HG02571 (cell line): ENCODE results near the gene NFIX.

Experiments
- ATAC-seq: cut with Tn5 transposase; IDR thresholded peaks from one replicate; pipeline ENCODE4 v1.9.1; 2021; ENCODE audit warnings: mild to moderate bottlenecking, moderate library complexity; ENCODE audit not compliant: unreplicated experiment

NFIX gene

DNA sequence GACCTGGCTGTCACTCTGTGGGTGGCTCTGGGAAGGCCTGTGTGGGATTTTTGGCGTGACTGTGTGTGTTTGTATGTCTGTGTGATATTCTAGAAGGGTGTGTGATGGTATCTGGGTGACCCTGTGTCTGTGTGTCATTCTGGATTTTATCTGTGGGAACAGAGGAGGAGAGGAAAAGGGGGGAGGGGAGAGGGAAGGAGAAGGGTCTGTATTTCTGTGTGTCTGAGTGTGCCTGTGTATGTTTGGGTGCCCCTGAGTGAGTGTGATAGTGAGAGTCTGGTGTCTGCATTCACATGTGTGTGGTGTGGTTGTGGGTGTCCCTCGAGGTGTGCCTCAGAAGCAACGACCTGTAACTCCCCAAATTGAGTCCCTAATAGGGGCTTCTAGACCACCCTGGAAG lies 8.1 kb upstream of the NFIX start:
- ATAC-seq: no peak

DNA sequence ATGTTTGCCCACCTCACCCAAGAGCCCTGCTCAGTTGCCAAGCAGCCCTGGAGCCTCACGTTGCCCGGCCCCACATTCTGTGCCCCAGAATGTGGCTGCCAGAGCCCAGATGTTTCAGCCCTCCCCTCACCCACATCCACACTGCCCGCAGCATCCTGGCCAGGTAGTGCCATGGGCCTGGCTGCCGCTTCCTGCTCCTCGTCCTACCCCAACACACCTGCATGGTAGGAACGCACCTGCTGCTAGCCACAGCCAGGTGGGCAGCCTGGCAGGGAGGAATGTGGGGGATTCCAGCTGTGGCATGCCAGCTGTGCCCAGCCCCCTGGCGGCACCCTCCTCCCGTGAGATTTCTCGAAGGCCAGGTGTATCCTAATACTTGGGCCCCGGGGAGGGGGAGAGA lies 7.5 kb upstream of the NFIX start:
- ATAC-seq: no peak

DNA sequence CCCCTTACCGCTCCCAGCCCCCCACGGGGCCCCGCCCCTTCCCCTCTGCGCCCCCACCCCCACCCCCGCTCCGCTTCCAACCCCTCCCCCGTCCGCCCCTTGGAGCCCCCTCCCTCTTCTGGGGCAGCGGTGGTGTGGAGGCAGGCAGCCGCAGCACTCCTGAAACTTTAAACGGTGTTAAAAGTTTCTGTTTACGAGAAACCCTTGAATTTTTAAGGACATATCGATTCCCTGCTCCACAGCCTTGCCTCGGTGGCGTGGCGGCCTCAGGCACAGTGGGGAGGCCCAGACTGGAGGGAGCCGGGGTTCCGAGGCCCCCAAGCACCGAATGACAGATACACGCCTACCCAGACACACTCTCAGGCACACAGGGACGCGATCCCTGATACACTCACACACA lies 4.8 kb upstream of the NFIX start:
- no peak for ATAC-seq

DNA sequence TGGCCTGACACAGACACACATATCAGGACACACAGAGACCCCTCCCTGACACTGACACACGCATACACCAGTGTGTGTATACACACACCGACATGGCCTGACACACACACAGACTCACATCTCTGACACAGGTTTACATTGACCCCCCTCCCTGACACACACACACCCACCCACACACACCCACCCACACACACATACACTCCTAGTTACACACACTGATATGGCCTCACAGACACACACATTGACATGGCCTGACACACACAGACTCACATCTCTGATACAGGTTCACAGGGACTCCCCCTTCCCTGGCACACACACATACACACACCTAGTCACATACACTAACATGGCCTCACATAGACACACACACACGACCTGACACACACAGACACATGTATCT lies 4.4 kb upstream of the NFIX start:
- no peak for ATAC-seq

DNA sequence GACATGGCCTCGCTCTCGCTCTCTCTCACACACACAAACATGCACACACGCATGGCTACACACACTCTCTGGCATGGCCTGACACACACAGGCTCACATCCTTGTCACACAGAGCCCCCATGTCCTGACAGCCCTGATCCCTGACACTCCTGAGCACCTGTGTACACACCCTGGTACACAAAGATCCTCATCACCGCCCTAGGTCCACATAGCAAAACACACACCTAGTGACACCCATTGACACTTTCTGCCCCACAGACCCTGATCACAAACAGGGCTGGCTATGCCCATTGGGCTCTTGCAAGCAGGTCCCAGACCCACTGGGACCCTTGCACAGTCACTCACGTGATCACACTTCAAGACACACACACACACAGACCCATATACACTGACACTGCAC lies 4.0 kb upstream of the NFIX start:
- ATAC-seq: no peak

DNA sequence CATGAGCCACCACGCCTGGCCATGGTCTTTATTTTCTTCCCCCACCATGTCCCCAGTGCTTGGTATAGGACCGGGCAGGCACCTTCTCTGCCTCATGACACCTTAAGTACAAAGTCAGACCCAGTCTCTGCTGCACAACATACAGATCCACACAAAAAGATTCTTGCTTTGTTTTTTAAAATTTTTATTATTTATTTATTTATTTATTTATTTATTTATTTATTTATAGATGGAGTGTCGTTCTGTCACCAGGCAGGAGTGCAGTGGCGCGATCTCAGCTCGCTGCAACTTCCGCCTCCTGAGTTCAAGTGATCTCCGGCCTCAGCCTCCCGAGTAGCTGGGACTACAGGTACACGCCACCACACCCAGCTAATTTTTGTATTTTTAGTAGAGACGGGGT lies 2.5 kb upstream of the NFIX start:
- no peak for ATAC-seq

DNA sequence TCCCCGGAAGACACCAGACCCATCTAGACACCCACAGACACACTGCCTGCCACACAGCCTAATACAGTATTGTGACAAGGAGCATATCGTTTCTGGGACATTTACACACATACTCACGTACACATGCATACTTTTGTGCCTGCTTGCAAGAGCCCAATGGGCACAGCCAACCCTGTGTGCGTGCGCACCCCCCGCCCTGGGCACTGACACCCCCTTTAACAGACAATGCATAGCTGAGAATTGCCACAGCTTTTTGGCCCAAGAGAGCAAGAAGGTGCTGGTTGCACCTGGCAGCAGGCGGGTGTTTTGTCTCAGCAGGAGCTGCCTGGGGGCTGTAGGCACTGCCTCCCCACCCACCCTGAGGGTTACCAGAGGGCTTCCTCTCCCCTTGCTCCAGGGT lies 1.7 kb upstream of the NFIX start:
- no peak for ATAC-seq

DNA sequence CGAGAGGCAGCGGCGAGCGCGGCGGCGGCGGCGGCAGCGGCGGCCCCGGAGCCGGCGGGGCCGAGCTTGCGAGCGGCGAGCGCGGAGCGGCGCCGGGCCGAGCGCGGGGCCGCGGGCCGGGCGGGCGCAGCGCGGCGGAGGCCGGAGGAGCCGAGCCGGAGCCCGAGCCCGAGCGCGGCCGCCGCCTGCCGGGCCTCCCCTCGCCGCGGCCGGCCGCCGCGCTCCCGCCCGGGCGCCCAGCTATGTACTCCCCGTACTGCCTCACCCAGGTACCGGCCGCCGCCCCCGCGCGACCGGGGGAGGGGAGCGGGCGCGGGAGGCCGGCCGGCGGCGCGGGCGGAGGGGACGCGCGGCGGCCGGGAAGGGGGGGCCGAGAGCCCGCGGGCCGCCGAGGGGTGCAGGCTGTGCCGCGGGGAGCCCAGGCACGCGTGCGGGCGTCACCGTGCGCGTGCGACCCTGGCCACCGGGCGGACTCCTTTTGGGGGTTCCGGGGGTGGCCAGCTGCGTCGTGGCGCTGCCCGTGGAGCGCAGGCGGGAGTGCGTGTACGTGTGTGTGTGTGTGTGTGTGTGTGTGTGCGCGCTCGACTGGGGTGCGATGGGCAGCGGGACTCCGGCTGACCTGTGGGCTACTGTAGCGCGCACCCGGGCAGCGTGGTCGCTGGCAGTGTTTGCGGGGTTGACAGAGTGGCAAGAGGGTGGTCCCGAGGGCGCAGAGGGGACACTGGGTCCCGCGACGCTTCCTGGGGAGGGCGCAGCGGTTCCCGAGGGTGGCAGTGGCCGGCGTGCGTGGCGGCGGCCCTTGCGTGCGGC lies 526 bp downstream of the NFIX start:
- no peak for ATAC-seq

DNA sequence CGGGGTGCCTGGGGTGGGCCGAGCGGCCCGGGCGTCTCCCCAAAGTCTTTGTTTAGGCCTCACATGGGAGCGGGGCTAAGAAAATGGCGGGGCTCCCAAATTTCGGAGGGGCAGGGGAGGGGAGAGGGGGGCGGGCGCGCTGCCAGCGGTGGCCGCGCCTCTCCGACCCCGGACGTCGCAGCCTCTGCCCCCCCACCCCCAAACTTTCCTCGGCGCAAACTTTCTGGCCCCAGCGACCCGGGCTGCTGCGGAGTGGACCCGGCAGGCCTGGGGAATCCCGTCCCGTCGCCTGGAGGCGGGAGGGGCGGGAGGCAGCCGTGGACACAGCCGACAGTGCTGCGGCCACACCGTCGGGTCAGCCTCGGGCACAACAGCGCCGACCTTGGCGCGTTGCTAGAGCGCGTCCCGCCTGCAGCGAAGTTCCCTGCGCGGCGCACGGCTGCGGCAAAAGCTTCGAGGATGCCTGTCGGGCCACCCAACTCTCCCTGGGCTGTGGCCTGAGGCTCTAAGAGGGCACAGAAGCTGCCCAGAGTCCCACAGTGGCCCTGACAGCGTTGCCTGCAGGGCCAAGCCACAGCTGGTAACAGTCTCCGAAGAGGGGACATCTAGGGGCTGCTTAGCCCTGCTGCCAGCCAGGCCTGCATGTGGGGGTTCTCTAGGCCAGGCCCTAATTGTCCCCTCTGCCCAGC lies 1.3 kb downstream of the NFIX start:
- no peak for ATAC-seq

DNA sequence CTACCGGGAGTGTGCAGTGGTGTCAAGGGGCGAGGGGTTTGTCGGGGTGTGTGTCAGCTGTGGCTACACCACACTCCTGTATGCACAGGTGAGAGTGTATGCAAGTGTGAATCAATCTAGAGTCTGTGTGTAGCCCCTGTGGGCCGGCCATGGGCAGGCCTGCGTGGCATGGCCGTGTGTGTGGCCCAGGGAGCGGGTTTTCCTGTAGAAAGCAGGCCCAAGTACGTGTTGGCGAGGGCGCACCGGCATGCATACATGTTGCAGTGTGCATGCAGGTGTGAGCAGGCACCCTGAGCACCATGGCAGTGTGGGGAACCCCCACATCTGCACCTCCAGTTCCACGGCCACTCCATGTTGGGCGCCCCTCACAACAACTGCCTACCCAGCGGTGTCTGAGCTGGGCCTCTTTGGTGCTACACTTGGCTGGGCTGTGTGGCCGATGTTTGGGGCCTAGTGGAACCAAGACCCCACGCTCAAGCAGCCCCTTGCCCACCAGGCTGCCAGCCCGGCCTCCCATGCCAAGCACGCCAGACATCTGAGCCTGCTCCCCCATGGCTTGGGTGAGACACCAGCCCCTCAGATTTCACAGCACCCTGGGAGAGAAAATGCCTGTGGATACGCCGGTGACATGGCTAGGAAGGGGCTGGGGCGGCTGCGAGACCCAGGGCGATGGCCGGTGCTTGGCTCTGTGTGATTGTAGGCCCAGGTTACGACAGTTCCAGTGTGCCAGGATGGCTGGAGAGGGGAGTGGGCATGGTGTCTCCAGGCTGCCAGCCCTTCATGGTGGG lies 2.1 kb downstream of the NFIX start:
- no peak for ATAC-seq

DNA sequence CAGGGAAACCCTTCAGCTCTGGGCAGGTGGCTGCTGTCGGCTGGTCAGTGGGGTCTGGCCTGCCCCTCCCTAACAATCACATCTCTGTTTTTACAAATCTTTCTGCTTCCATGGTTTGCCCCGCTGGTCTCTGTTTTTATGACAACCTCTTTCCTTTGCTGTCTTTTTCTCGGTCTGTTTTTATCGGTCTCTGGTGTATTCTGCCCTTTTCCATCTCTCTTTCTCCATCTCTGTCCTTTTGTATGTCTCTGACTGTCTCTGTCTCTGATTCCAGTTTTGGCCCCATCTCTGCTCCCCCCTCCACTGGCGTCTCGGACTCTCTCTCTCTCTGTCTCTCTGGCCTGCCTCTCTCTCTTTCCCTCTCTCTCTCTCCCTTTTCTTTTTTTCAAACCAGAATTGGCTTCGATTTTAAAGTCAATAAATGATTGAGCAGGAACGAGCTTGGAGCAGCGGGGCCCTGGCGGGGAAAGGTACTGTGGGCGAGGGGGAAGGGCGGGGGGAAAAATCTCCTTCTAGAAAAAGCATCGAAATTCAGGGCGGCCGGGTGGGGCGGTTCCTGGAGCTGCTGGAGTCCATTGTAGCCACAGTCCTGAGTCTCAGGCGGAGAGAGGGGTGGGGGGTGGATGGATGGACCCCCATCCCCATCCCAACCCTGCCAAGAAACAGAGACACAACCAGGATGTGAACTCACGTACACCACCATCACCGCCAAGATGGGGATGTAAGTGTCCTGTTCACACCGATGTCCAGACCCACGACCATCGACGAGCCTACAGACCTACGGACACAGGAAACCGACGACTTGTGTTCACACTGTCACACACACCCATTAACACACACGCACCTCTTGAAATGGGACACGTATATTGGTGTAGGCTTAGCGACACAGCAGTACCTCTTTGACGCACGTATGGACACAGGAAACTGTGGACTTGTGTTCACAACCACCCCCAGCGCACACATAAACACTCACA lies 3.0 kb downstream of the NFIX start:
- ATAC-seq: no peak

DNA sequence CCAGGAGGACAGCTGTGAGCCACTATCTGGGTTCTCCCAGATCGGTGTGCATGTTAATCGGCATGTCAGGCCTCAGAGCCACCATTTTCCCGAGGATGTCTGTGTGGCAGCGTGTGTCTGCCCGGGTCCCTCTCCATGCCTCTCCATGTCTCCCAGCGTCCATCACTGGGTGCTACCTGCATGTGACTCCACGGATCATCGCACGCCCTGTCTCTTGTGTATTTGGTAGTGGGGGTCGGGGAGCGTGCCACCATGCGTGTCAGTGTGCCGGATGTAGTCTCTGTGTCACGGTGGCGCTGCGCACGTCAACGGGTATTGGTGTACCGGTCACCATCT lies 5.9 kb downstream of the NFIX start:
- no peak for ATAC-seq

DNA sequence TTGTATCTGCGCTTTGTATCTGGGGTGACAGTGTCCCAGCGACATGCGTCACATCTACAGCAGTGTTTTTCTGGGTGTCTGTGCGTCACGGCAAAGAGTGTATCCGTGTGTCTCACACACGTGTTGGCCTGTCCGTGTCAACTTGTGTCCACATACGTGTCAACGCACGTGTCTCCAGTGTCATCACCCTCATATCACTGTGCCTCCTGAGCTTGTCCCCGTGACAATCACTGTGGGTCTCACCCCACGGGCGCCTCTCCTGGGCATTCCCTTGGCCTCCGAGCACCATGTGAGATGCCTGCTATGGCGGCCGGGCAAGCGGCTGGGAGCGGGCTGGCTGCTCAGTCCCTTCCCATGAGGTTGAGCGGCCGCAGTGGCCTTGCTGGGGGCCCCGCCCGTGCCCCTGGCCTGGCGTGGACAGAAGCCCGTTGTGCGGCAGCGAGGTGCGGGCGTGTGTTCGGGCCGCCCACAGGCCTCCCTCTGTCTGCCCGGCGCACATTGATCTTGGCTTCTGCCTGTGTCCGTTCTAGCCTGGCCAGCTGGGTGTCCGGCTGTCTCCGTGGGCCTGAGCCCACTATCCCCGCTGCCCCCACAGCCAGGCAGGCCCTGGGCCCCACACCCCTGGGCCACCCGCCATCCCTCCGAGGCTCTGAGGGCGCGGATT lies 6.4 kb downstream of the NFIX start:
- ATAC-seq: no peak

DNA sequence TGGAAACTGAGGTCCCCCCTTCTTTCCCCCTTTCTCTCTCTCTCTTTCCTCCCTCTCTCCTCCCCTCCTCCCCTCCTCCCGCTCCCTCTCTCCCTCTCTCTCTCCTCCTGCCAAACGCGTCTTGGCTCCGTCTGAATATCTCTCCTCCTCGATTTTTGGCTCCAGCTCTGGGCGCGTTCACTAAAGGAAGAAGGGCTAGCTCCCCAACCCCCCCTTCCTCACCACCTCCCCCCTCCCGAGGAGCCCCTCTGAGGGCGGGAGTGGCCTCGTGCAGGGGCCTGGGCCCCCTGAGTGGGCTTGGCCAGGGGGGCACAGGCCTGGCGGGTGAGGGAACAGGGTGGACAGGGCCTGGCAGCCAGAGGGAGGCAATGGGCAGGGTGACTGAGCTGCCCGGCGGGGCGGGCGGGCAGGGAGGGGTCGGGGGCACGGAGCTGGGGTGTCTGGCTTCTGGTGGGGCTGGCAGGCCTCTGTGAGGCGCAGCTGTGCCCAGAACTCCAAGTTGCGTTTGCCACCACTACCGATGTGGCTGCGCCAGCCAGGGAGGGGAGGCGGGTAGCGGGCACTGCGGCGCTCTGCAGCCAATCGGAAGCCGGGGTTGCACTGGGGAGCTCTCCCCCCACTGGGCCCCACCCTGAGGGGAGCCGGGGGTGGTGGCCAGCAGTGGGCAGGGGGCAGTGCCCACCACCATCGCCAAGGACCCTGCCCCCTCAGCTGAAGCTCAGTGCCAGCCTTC lies 7.1 kb downstream of the NFIX start:
- ATAC-seq: no peak

DNA sequence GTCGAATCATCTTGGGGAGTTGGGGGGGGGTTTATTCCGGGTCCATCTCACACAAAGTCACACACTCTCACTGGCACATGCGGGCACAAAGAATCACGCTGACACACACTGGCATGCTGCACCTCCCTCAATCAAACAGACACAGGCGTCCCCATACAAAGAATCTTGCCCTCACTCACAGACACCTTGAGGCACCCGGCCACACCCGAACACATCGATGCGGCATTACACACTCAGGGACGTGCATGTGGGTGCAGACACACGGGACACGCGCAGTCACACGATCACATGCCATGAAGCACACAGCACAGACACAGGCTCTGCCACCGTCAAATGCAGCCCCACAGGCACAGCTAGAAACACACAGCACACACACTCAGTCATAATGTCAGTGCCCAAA lies 7.8 kb downstream of the NFIX start:
- ATAC-seq: no peak

DNA sequence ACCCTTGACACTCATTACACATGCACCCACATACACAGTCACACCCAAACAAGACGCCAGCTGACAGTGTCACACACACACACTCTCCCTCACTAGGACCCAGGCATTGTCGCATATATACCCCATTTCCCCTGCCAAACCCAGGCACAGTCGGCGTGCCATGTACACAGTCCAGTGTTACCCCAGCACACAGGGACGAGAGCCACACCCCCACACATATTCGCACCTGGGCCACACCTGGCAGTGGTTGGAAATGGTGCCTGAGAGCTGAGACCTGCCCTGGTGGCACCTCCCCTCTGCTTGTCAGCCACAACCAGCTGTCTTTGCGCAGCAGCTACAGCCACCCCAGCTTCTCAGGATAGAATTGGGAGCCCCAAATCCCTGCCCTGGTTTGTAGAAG lies 9.0 kb downstream of the NFIX start:
- ATAC-seq: no peak

DNA sequence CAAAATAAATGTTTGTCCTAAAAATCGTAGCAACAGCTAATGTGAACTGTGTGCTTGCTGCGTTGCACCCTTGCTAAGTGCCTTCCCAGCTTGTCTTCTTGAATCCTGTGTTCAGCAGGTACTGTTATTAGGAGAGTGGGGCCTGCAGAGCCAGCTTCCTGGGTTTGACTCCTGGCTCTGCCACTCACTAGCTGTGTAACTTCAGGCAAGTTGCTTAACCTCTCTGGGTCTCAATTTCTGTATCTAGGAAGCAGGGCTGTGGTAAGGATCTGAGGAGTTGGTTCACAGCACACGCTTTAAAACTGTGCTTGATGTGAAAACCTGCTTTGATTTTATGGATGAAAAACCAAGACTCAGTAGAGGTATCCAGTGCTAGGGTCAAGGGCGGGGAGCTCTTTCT lies 10.0 kb downstream of the NFIX start:
- ATAC-seq: no peak

DNA sequence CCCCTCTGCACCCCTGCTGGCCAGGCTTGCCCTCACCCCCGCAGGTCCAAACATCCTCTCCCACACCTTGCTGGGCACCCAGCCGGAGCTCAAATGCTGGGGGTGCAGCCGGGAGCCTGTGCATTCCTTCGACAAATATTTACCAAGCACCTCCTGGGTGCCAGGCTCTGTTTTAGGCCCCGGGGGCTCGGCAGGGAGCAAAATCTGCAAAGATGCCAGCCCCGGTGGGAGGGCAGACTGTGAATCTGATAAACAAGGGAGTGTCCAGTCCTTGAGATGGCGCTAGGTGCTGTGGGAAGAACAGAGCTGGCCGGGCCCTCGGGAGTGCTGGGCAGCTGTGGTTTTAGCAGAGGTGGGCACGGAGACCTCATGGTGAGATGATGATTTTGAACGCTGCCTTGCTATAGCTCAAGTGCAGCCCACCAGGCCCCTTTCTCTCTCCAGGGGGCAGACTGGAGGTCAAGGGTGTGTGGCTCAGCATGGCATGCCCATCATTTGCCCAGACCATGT lies 10.6 kb downstream of the NFIX start:
- no peak for ATAC-seq
